Astrocyte (in vitro differentiated cells and primary cell): Measurements from ENCODE around the gene CCDC30. TPM values are rescaled to one million over a fixed set of nuclear protein-coding genes. Genes with fewer than 3 reads are reported as not detected.

Experiments used
- DNase-seq: peaks from one replicate; pipeline ENCODE4 v3.0.0-alpha.2; 2010; ENCODE audit warnings: low read depth
- FAIRE-seq: peaks from 2 replicates; lab custom pipeline; 2011; peaks lifted over from hg19 to GRCh38; lab: Jason Lieb, UNC
- H2AFZ ChIP-seq: 2 replicates; pipeline ENCODE4 v1.6.0; 2012; ENCODE audit warnings: low read depth, low read length, inconsistent platforms
- H3K27ac ChIP-seq: 2 replicates; pipeline ENCODE4 v1.5.1; 2011; ENCODE audit warnings: low read depth, low read length, inconsistent platforms
- H3K27me3 ChIP-seq: 2 replicates; pipeline ENCODE4 v1.6.0; 2011; ENCODE audit warnings: low read length, inconsistent platforms; ENCODE audit not compliant: insufficient read depth
- H3K36me3 ChIP-seq: 2 replicates; pipeline ENCODE4 v1.5.1; 2011; ENCODE audit warnings: low read length, inconsistent platforms; ENCODE audit not compliant: insufficient read depth
- H3K4me1 ChIP-seq: 2 replicates; pipeline ENCODE4 v1.5.1; 2011; ENCODE audit warnings: low read length, inconsistent platforms; ENCODE audit not compliant: insufficient read depth
- H3K4me2 ChIP-seq: 2 replicates; pipeline ENCODE4 v1.6.0; 2012; ENCODE audit warnings: low read length, inconsistent platforms
- H3K4me3 ChIP-seq: 2 replicates; pipeline ENCODE4 v1.5.1; 2011; ENCODE audit warnings: low read depth, mild to moderate bottlenecking, low read length, inconsistent platforms; ENCODE audit not compliant: insufficient read depth
- H3K79me2 ChIP-seq: 2 replicates; pipeline ENCODE4 v1.6.0; 2012; ENCODE audit warnings: mild to moderate bottlenecking, low read length, inconsistent platforms; ENCODE audit not compliant: insufficient read depth
- H3K9ac ChIP-seq: 2 replicates; pipeline ENCODE4 v1.6.0; 2012; ENCODE audit warnings: mild to moderate bottlenecking, low read length, inconsistent platforms
- H3K9me3 ChIP-seq: 2 replicates; pipeline ENCODE4 v1.5.1; 2012; ENCODE audit warnings: low read depth, mild to moderate bottlenecking, low read length, inconsistent platforms; ENCODE audit not compliant: insufficient read depth
- H4K20me1 ChIP-seq: 2 replicates; pipeline ENCODE4 v1.6.0; 2012; ENCODE audit warnings: low read length, inconsistent platforms; ENCODE audit not compliant: insufficient read depth
- H3K27ac Mint-ChIP-seq: one replicate; pipeline ENCODE4 v1.8.0; 2021; ENCODE audit warnings: mild to moderate bottlenecking, mixed read lengths; ENCODE audit not compliant: unreplicated experiment
- H3K27me3 Mint-ChIP-seq: one replicate; pipeline ENCODE4 v1.8.0; 2021; ENCODE audit warnings: low read depth, mixed read lengths; ENCODE audit not compliant: unreplicated experiment
- H3K36me3 Mint-ChIP-seq: one replicate; pipeline ENCODE4 v1.8.0; 2021; ENCODE audit warnings: low read depth, mixed read lengths; ENCODE audit not compliant: unreplicated experiment
- H3K4me1 Mint-ChIP-seq: one replicate; pipeline ENCODE4 v1.8.0; 2021; ENCODE audit warnings: low read depth, mixed read lengths; ENCODE audit not compliant: unreplicated experiment
- H3K4me3 Mint-ChIP-seq: one replicate; pipeline ENCODE4 v1.8.0; 2021; ENCODE audit warnings: mild to moderate bottlenecking, moderate library complexity, mixed read lengths; ENCODE audit not compliant: unreplicated experiment
- H3K9me3 Mint-ChIP-seq: one replicate; pipeline ENCODE4 v1.8.0; 2021; ENCODE audit warnings: mild to moderate bottlenecking, mixed read lengths; ENCODE audit not compliant: unreplicated experiment
- EZH2 ChIP-seq: IDR thresholded peaks from 2 replicates; pipeline ENCODE4 v1.6.1; 2012; ENCODE audit warnings: mild to moderate bottlenecking, low read length, inconsistent platforms; ENCODE audit not compliant: insufficient read depth
- total RNA-seq: library from RNA; stranded (reverse); gene quantifications from 2 replicates; pipeline ENCODE4 v1.2.1, GENCODE V29; 2021
- TF ChIP-seq, protein P1 (sequence below): IDR thresholded peaks from 2 replicates; pipeline ENCODE4 v1.5.1; 2011; ENCODE audit warnings: low read depth, mild to moderate bottlenecking, inconsistent platforms, low read length, moderate library complexity; ENCODE audit not compliant: insufficient read depth

Gene CCDC30
- total RNA-seq, 1 donor from 2014 or later, result 2.5 TPM

DNA sequence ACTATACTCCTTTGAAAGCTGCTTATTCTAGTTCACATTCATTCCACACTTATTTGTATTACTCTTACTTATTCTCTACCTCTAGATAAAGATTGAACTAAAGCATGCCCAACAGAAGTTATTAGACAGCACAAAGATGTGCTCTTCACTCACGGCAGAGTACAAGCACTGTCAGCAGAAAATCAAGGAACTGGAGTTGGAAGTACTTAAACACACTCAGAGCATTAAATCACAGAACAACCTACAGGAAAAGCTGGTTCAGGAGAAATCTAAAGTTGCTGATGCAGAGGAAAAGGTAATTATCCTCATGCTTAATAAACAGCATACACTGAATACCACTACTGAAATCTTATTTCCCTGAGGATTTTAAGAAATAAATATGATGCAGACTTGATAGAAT is 113.8 kb downstream of the CCDC30 start:
- Mint-ChIP-seq H3K27me3 (peaks cover 4% of the 10 kb centered on the region), H3K4me3 (no peak overlapping the region), H3K4me1 (no peaks in the 10 kb centered on the region), H3K9me3 (no peaks in the 10 kb centered on the region), H3K27ac (no peak overlapping the region), H3K36me3 (no peaks in the 10 kb centered on the region)
- Histone ChIP-seq H2AFZ (no peak overlapping the region), H3K4me2 (no peak overlapping the region), H3K79me2 (no peaks in the 10 kb centered on the region), H3K9me3 (no peaks in the 10 kb centered on the region), H3K27ac (no peak overlapping the region), H3K4me3 (no peak overlapping the region), H3K4me1 (no peaks in the 10 kb centered on the region), H3K36me3 (no peaks in the 10 kb centered on the region), H3K27me3 (peaks cover 4% of the 10 kb centered on the region), H4K20me1 (no peaks in the 10 kb centered on the region), H3K9ac (no peak overlapping the region)
- DNase-seq (no peak), FAIRE-seq (no peak)
- no peak for TF ChIP-seq EZH2
- TF ChIP-seq, protein P1, sequence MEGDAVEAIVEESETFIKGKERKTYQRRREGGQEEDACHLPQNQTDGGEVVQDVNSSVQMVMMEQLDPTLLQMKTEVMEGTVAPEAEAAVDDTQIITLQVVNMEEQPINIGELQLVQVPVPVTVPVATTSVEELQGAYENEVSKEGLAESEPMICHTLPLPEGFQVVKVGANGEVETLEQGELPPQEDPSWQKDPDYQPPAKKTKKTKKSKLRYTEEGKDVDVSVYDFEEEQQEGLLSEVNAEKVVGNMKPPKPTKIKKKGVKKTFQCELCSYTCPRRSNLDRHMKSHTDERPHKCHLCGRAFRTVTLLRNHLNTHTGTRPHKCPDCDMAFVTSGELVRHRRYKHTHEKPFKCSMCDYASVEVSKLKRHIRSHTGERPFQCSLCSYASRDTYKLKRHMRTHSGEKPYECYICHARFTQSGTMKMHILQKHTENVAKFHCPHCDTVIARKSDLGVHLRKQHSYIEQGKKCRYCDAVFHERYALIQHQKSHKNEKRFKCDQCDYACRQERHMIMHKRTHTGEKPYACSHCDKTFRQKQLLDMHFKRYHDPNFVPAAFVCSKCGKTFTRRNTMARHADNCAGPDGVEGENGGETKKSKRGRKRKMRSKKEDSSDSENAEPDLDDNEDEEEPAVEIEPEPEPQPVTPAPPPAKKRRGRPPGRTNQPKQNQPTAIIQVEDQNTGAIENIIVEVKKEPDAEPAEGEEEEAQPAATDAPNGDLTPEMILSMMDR, result no peak

GRCh38 chr1:42586016-42586415 is 122.9 kb downstream of the CCDC30 start:
- Mint-ChIP-seq H3K4me1 (no peaks in the 10 kb centered on the region), H3K27me3 (no peaks in the 10 kb centered on the region), H3K4me3 (no peak overlapping the region), H3K9me3 (peaks cover 16% of the 10 kb centered on the region), H3K36me3 (peaks cover 6% of the 10 kb centered on the region), H3K27ac (no peak overlapping the region)
- DNase-seq (no peak), FAIRE-seq (no peak)
- Histone ChIP-seq H3K4me2 (no peak overlapping the region), H3K27ac (no peak overlapping the region), H3K9me3 (peaks cover 4% of the 10 kb centered on the region), H3K4me3 (no peak overlapping the region), H3K27me3 (no peaks in the 10 kb centered on the region), H3K4me1 (no peaks in the 10 kb centered on the region), H4K20me1 (no peaks in the 10 kb centered on the region), H3K9ac (no peak overlapping the region), H3K36me3 (no peaks in the 10 kb centered on the region), H3K79me2 (no peaks in the 10 kb centered on the region), H2AFZ (no peak overlapping the region)
- TF ChIP-seq EZH2, result no peak
- TF ChIP-seq, protein P1, result no peak

DNA sequence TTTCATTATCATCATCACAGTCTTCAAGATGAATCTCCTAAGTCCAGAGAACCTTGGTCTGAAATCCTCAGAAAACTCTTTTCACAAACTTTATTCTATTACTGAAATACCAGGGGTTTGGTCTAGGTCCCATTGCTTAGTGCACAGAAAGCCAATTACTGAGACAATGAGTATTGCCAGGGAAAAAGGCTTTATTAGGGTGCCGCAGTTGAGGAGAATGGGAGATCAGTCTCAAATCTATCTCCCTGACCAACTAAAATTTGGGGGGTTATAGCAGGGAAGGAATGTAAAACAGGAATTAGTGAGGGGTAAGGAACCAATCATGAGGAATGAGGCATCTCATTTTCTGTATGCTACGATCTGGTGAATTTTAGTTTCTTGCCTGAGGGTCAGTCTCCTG is 124.7 kb downstream of the CCDC30 start:
- Histone ChIP-seq H3K9me3 (peaks cover 4% of the 10 kb centered on the region), H4K20me1 (no peaks in the 10 kb centered on the region), H3K36me3 (no peaks in the 10 kb centered on the region), H3K27me3 (no peaks in the 10 kb centered on the region), H2AFZ (no peak overlapping the region), H3K4me1 (no peaks in the 10 kb centered on the region), H3K27ac (no peak overlapping the region), H3K4me2 (no peak overlapping the region), H3K4me3 (no peak overlapping the region), H3K9ac (no peak overlapping the region), H3K79me2 (no peaks in the 10 kb centered on the region)
- TF ChIP-seq, protein P1, result no peak
- TF ChIP-seq EZH2, result no peak
- no peak for FAIRE-seq
- H3K4me3 Mint-ChIP-seq, result no peak overlapping the region
- H3K4me1 Mint-ChIP-seq, result no peaks in the 10 kb centered on the region
- H3K27ac Mint-ChIP-seq, result no peak overlapping the region
- peaks cover 16% of the 10 kb centered on the region for H3K9me3 Mint-ChIP-seq
- H3K27me3 Mint-ChIP-seq, result no peaks in the 10 kb centered on the region
- H3K36me3 Mint-ChIP-seq, result peaks cover 6% of the 10 kb centered on the region
- no peak for DNase-seq
